IMR-90 (cell line): ENCODE data around the gene SPCS1. TPM values are rescaled to one million over a fixed set of nuclear protein-coding genes. Genes with fewer than 3 reads are reported as not detected.

Source experiments
- ATAC-seq: fragments of 200-7000 bp; cut with Tn5 transposase; 2 replicates; pipeline ENCODE4 v1.9.1; 2020; ENCODE audit warnings: low read depth, mild to moderate bottlenecking, moderate library complexity
- BruUV-seq: library from RNA; stranded (reverse); fragments of 400-500 nt; replicated peaks from 2 replicates; lab custom pipeline; 2021; lab: Mats Ljungman, UMichigan
- CTCF ChIA-PET: fragments of 300-600 bp; formaldehyde crosslinking; extraction: SDS; loops from one replicate; lab custom pipeline; 2021; ENCODE audit warnings: antibody characterized with exemption; lab: Yijun Ruan, JAX
- POLR2A ChIA-PET: fragments of 300-600 bp; sonication (Branson Sonifier 250); formaldehyde crosslinking; loops from one replicate; lab custom pipeline; 2022; ENCODE audit warnings: antibody characterized with exemption; ENCODE audit not compliant: unreplicated experiment; lab: Charles Lee
- DNase-seq: peaks from one replicate; pipeline ENCODE4 v3.0.0; 2013
- H2AFZ ChIP-seq: replicated peaks from 2 replicates; pipeline ENCODE3; 2013; ENCODE audit warnings: low read length, mild to moderate bottlenecking; ENCODE audit not compliant: poor library complexity
- H2AK5ac ChIP-seq: 2 replicates; pipeline ENCODE4 v1.6.1; 2013; ENCODE audit warnings: low read depth, low read length, inconsistent platforms
- H2AK9ac ChIP-seq: replicated peaks from 2 replicates; pipeline ENCODE3; 2013; ENCODE audit warnings: mild to moderate bottlenecking, low read depth, low read length, moderate library complexity; ENCODE audit not compliant: poor library complexity
- H2BK120ac ChIP-seq: 2 replicates; pipeline ENCODE4 v1.6.1; 2013; ENCODE audit warnings: low read depth, low read length, inconsistent platforms
- H2BK15ac ChIP-seq: 3 replicates; pipeline ENCODE4 v1.6.1; 2013; ENCODE audit warnings: low read depth, low read length, inconsistent platforms
- H2BK20ac ChIP-seq: 2 replicates; pipeline ENCODE4 v1.6.1; 2013; ENCODE audit warnings: low read depth, mild to moderate bottlenecking, inconsistent platforms, low read length, moderate library complexity
- H2BK5ac ChIP-seq: 2 replicates; pipeline ENCODE4 v1.6.1; 2013; ENCODE audit warnings: mild to moderate bottlenecking, low read depth, low read length, inconsistent platforms; ENCODE audit not compliant: poor library complexity, severe bottlenecking
- H3K14ac ChIP-seq: replicated peaks from 2 replicates; pipeline ENCODE4 v1.6.1; 2013; ENCODE audit warnings: low read depth, low read length, inconsistent platforms
- H3K18ac ChIP-seq: 2 replicates; pipeline ENCODE4 v1.6.1; 2013; ENCODE audit warnings: low read depth, low read length, control low read depth
- H3K23ac ChIP-seq: 2 replicates; pipeline ENCODE4 v1.6.1; 2013; ENCODE audit warnings: low read depth, low read length, inconsistent platforms
- H3K27ac ChIP-seq: 2 replicates; pipeline ENCODE4 v1.5.1; 2013; ENCODE audit warnings: mild to moderate bottlenecking, control low read depth, low read length; ENCODE audit not compliant: insufficient read depth
- H3K27me3 ChIP-seq: 2 replicates; pipeline ENCODE4 v1.6.1; 2013; ENCODE audit warnings: low read length; ENCODE audit not compliant: control insufficient read depth, insufficient read depth
- H3K36me3 ChIP-seq: 2 replicates; pipeline ENCODE4 v1.6.1; 2013; ENCODE audit warnings: low read length, mixed read lengths; ENCODE audit not compliant: control insufficient read depth, insufficient read depth
- H3K4ac ChIP-seq: 2 replicates; pipeline ENCODE4 v1.6.1; 2013; ENCODE audit warnings: low read depth, low read length, inconsistent platforms
- H3K4me1 ChIP-seq: 2 replicates; pipeline ENCODE4 v1.6.1; 2013; ENCODE audit warnings: low read length, mixed read lengths; ENCODE audit not compliant: control insufficient read depth, insufficient read depth
- H3K4me2 ChIP-seq: 2 replicates; pipeline ENCODE4 v1.6.1; 2013; ENCODE audit warnings: low read depth, mild to moderate bottlenecking, control low read depth, low read length, moderate library complexity
- H3K4me3 ChIP-seq: 2 replicates; pipeline ENCODE4 v1.5.1; 2013; ENCODE audit warnings: low read depth, mild to moderate bottlenecking, control low read depth, low read length, moderate library complexity; ENCODE audit not compliant: insufficient read depth
- H3K56ac ChIP-seq: 2 replicates; pipeline ENCODE4 v1.6.1; 2013; ENCODE audit warnings: low read length, inconsistent platforms; ENCODE audit not compliant: insufficient read depth; ENCODE audit errors: extremely low read depth
- H3K79me1 ChIP-seq, 2 experiments: 2 replicates each; pipeline ENCODE4 v1.6.1; 2013; ENCODE audit warnings: low read length in 2 of 2, inconsistent platforms in 1 of 2, low read depth in 1 of 2
- H3K9ac ChIP-seq: 2 replicates; pipeline ENCODE4 v1.6.1; 2013; ENCODE audit warnings: low read depth, low read length, control low read depth
- H3K9me1 ChIP-seq: 2 replicates; pipeline ENCODE4 v1.6.1; 2013; ENCODE audit warnings: low read length, inconsistent platforms; ENCODE audit not compliant: insufficient read depth
- H3K9me3 ChIP-seq: 2 replicates; pipeline ENCODE4 v1.6.1; 2013; ENCODE audit warnings: low read length; ENCODE audit not compliant: control insufficient read depth, insufficient read depth
- H4K20me1 ChIP-seq: 2 replicates; pipeline ENCODE4 v1.6.1; 2013; ENCODE audit warnings: low read length, inconsistent platforms; ENCODE audit not compliant: insufficient read depth
- H4K5ac ChIP-seq: 2 replicates; pipeline ENCODE4 v1.6.1; 2013; ENCODE audit warnings: mild to moderate bottlenecking, low read depth, low read length, control low read depth
- H4K8ac ChIP-seq, 2 experiments: 2 replicates each; pipeline ENCODE4 v1.6.1; 2013; ENCODE audit warnings: low read depth in 2 of 2, low read length in 2 of 2, control low read depth in 1 of 2, inconsistent platforms in 1 of 2
- H4K91ac ChIP-seq: 2 replicates; pipeline ENCODE4 v1.6.1; 2013; ENCODE audit warnings: low read depth, low read length, inconsistent platforms; ENCODE audit not compliant: insufficient read depth
- CEBPB ChIP-seq: IDR thresholded peaks from 2 replicates; pipeline ENCODE4 v1.6.1; 2012; ENCODE audit warnings: low read depth, low read length, improper control_type of control experiment
- CHD1 ChIP-seq: IDR thresholded peaks from 2 replicates; pipeline ENCODE4 v1.6.1; 2012; ENCODE audit warnings: low read depth, low read length, improper control_type of control experiment
- FOS ChIP-seq: fragments of 150-350 bp; IDR thresholded peaks from 2 replicates; pipeline ENCODE4 v1.6.1; 2016; ENCODE audit warnings: low read depth, low read length
- MXI1 ChIP-seq: IDR thresholded peaks from 2 replicates; pipeline ENCODE4 v1.6.1; 2012; ENCODE audit warnings: low read depth, mild to moderate bottlenecking, low read length, moderate library complexity, borderline replicate concordance
- RAD21 ChIP-seq: IDR thresholded peaks from 2 replicates; pipeline ENCODE4 v1.6.1; 2012; ENCODE audit warnings: low read length, improper control_type of control experiment
- WGBS, 2 experiments: methylation state at CpG; one replicate each; pipeline versions ENCODE4 v1.1.5 to v1.1.7; 2013; ENCODE audit warnings: missing lambda C conversion rate in 2 of 2; ENCODE audit not compliant: insufficient read length in 1 of 2; ENCODE audit errors: extremely low coverage in 2 of 2; 5-methylcytosine and 5-hydroxymethylcytosine counted together
- dilution Hi-C: fragments of 300-500 bp; cut with HindIII; formaldehyde crosslinking; loops from one replicate; pipeline ENCODE4 v1.14.3; 2018; ENCODE audit warnings: low sequenced_read_pairs; ENCODE audit not compliant: unreplicated experiment
- in situ Hi-C: fragments of 300-500 bp; cut with MboI; formaldehyde crosslinking; loops from 3 replicates; pipeline ENCODE4 v1.14.3; 2019; ENCODE audit warnings: low sequenced_read_pairs, inconsistent platforms, mixed read lengths
- intact Hi-C: fragments of 100-400 bp; cut with micrococcal nuclease; formaldehyde crosslinking; loops from 2 replicates; pipeline ENCODE4 v1.10.0; 2022
- polyA plus RNA-seq, 3 experiments: library from polyadenylated mRNA; depleted of rRNA; stranded (reverse); fragments of >200 nt; gene quantifications; 2 replicates each; pipeline ENCODE4 v1.2.3, GENCODE V29; 2012; ENCODE audit warnings: low replicate concordance in 1 of 3
- total RNA-seq: library from RNA; depleted of rRNA; stranded (reverse); fragments of >200 nt; gene quantifications from 2 replicates; pipeline ENCODE4 v1.2.3, GENCODE V29; 2012
- TF ChIP-seq, protein P1 (sequence below): fragments of 150-350 bp; IDR thresholded peaks from 2 replicates; pipeline ENCODE4 v1.6.1; 2016; ENCODE audit warnings: low read depth, mild to moderate bottlenecking, low read length, moderate library complexity, borderline replicate concordance
- TF ChIP-seq, protein P2 (sequence below): fragments of 150-350 bp; IDR thresholded peaks from 2 replicates; pipeline ENCODE4 v1.6.1; 2017; ENCODE audit warnings: mild to moderate bottlenecking, antibody characterized with exemption, low read length, low read depth

SPCS1 gene
- total and polyA plus RNA-seq, 2 of the 4 experiments (the other 2 are of a cell fraction), result 50.5 to 124 TPM

DNA sequence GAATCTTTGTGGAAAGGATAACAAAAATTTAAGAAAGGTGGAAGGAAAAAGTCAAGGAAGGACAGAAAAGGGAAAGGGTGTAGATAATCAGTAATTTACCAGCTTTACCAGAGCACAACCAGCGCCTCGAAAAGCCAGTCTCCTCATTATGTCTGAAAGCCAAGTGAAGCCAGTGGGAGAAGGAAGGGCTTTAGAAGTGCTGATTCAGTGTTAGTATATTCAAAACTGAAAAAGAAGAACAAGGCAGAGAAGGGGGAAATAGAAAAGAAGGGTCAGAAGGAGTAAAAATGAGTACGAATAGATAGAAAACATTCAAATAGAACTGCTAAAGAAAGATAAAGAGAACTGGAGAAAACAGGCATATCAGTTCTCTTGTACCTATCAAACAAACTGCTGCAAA, 24.3 kb upstream of the SPCS1 start:
- Histone ChIP-seq H2BK15ac (no peak overlapping the region), H4K20me1 (peaks cover 18% of the 10 kb centered on the region; the same call in 1 of the 2 replicates), H3K9me1 (peaks cover 6% of the 10 kb centered on the region; the same call in 1 of the 2 replicates), H3K27me3 (no peaks in the 10 kb centered on the region), H3K27ac (no peak overlapping the region), H3K9me3 (no peaks in the 10 kb centered on the region), H3K9ac (no peak overlapping the region), H2BK5ac (peak overlapping the region; percentile 31), H2AK9ac (no peak overlapping the region), H3K4me1 (peaks cover 9% of the 10 kb centered on the region), H3K4me2 (no peak overlapping the region), H4K8ac (no peak overlapping the region), H3K56ac (no peak overlapping the region), H2BK120ac (no peak overlapping the region), H3K79me1 (peaks cover 25 to 65% of the 10 kb centered on the region in 2 experiments), H4K5ac (no peak overlapping the region), H3K36me3 (peaks cover 16% of the 10 kb centered on the region), H3K23ac (no peak overlapping the region), H3K4ac (no peak overlapping the region), H4K91ac (no peak overlapping the region), H2BK20ac (no peak overlapping the region), H3K14ac (no peak overlapping the region), H2AFZ (no peak overlapping the region), H3K18ac (no peak overlapping the region), H2AK5ac (no peak overlapping the region; the same call in 1 of the 2 replicates), H3K4me3 (no peak overlapping the region)
- ChIA-PET POLR2A (no interaction called here), CTCF (no interaction called here)
- WGBS, 2 experiments, result no CpG with 5 or more reads among the region's 3 CpGs
- no peak for ATAC-seq
- dilution Hi-C loops (no loop called here), in situ Hi-C loops (no loop called here), intact Hi-C loops (loop anchor here (5.0 kb wide), 1 partner anchor 209 kb away; no protein-coding TSS in a partner anchor)
- TF ChIP-seq MXI1, result no peak
- no peak for TF ChIP-seq CHD1
- TF ChIP-seq FOS, result no peak
- no peak for TF ChIP-seq CEBPB
- no peak for TF ChIP-seq RAD21
- TF ChIP-seq, protein P1, sequence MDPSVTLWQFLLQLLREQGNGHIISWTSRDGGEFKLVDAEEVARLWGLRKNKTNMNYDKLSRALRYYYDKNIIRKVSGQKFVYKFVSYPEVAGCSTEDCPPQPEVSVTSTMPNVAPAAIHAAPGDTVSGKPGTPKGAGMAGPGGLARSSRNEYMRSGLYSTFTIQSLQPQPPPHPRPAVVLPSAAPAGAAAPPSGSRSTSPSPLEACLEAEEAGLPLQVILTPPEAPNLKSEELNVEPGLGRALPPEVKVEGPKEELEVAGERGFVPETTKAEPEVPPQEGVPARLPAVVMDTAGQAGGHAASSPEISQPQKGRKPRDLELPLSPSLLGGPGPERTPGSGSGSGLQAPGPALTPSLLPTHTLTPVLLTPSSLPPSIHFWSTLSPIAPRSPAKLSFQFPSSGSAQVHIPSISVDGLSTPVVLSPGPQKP, result no peak
- TF ChIP-seq, protein P2, sequence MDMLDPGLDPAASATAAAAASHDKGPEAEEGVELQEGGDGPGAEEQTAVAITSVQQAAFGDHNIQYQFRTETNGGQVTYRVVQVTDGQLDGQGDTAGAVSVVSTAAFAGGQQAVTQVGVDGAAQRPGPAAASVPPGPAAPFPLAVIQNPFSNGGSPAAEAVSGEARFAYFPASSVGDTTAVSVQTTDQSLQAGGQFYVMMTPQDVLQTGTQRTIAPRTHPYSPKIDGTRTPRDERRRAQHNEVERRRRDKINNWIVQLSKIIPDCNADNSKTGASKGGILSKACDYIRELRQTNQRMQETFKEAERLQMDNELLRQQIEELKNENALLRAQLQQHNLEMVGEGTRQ, result no peak
- BruUV-seq, result no TSS peak
- DNase-seq, result no peak
